LNCaP clone FGC (cell line): Measurements from ENCODE around the gene YWHAG.
"Not testable (repeated sequence)": the region's sequence is repeated elsewhere in the genome, so short reads cannot be mapped to it uniquely, and the experiment has no call there.

Source experiments
- DNase-seq: peaks from one replicate; pipeline ENCODE4 v3.0.0-alpha.2; 2011; ENCODE audit warnings: low read depth
- H3K4me3 ChIP-seq: 2 replicates; pipeline ENCODE4 v1.5.1; 2011; ENCODE audit warnings: mild to moderate bottlenecking, low read depth, low read length, control low read depth
- TF ChIP-seq, protein P1 (sequence below): IDR thresholded peaks from 2 replicates; pipeline ENCODE4 v1.5.1; 2012; ENCODE audit warnings: mild to moderate bottlenecking; ENCODE audit not compliant: control insufficient read depth, insufficient read depth; ENCODE audit errors: extremely low read depth

YWHAG gene

GRCh38 chr7:76314042-76314721 is 44.6 kb downstream of the YWHAG start:
- TF ChIP-seq, protein P1, sequence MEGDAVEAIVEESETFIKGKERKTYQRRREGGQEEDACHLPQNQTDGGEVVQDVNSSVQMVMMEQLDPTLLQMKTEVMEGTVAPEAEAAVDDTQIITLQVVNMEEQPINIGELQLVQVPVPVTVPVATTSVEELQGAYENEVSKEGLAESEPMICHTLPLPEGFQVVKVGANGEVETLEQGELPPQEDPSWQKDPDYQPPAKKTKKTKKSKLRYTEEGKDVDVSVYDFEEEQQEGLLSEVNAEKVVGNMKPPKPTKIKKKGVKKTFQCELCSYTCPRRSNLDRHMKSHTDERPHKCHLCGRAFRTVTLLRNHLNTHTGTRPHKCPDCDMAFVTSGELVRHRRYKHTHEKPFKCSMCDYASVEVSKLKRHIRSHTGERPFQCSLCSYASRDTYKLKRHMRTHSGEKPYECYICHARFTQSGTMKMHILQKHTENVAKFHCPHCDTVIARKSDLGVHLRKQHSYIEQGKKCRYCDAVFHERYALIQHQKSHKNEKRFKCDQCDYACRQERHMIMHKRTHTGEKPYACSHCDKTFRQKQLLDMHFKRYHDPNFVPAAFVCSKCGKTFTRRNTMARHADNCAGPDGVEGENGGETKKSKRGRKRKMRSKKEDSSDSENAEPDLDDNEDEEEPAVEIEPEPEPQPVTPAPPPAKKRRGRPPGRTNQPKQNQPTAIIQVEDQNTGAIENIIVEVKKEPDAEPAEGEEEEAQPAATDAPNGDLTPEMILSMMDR = peak; percentile 100
- DNase-seq = peak; percentile 68
- no peak overlapping the region for H3K4me3 ChIP-seq

DNA sequence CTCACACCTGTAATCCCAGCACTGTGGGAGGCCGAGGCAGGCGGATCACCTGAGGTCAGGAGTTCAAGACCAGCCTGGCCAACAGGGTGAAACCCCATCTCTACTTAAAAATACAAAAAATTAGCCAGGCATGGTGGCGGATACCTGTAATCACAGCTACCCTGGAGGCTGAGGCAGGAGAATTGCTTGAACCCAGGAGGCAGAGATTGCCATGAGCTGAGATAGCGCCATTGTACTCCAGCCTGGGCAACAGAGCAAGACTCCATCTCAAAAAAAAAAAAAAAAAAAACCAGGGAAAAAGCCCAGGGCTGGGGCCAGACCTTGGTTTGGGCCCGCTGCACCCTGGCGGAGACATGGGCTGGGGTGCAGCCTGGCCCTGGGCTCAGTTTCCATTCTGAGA is 47.0 kb downstream of the YWHAG start:
- H3K4me3 ChIP-seq, DNase-seq: not testable (repeated sequence)

DNA sequence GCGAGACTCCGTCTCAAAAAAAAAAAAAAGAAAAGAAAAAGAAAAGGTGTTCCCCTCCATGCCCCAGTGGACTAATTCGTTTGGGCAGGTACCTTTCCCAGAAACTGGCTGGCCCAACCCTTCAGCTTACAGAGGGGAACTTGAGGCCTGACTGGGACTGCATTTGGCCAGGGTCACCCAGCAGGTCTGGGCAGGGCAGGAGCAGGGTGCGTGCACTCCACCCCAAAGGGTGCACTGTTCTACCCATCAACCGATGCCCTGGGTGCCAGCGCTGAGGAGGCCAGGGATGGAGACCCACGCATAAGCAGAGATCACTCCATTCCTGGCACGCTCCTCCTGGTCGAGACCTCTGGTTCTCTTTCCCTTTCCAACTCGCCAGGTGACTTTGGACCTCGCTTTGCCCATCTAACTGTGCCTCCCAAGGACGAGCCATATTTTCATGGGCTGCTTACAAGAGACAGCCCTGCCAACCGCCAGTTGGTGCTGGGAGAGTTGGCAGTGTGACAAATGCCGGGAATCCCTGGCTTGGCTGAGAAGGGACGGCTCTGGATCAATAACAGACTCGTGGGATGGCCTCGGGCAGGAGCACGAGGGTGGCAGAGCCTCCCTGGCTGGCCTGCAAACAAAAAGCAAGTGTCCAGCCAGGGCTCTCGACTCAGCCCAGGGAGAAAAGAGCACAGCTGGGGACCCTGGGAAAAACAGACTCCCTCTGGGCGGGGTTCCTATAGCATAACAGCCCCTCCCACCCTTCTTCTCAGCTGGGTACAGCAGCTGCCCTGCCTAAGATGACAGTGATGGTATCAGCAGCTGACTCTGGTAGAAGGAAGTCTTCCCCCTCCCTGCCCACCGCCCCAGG is 48.5 kb downstream of the YWHAG start:
- H3K4me3 ChIP-seq = no peak overlapping the region
- TF ChIP-seq, protein P1 = no peak
- DNase-seq = no peak

- not testable (repeated sequence) for DNase-seq, H3K4me3 ChIP-seq
Observed at GRCh38 chr7:76309341-76310101, 49.3 kb downstream of the YWHAG start.

DNA sequence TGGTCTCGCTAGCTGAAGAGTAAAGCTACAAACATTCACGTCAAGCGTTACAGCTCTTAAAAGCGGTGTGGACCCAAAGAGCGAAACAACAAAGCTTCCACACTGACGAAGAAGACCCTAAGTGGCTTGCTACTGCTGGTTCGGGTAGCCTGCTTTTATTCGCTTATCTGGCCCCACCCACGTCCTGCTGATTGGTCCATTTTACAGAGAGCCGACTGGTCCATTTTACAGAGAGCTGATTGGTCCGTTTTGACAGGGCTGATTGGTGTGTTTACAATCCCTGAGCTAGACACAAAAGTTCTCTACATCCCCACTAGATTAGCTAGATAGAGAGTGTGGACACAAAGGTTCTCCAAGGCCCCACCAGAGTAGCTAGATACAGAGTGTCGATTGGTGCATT is 49.9 kb downstream of the YWHAG start:
- H3K4me3 ChIP-seq, DNase-seq: not testable (repeated sequence)

GRCh38 chr7:76304888-76305375 is 53.9 kb downstream of the YWHAG start:
- peak; percentile 72 for DNase-seq
- no peak overlapping the region for H3K4me3 ChIP-seq
- TF ChIP-seq, protein P1 = no peak

GRCh38 chr7:76303202-76304147 is 55.3 kb downstream of the YWHAG start:
- H3K4me3 ChIP-seq = peak overlapping the region; percentile 91
- DNase-seq = peak; percentile 67
- TF ChIP-seq, protein P1 = no peak
